EL (cell line): Measurements from ENCODE around the gene TRPM3.
"Not testable (repeated sequence)": the region's sequence is repeated elsewhere in the genome, so short reads cannot be mapped to it uniquely, and the experiment has no call there.

Experiments
- DNase-seq: peaks from one replicate; pipeline ENCODE4 v3.0.0-alpha.2; 2016

TRPM3 gene

GRCh38 chr9:70988551-70988950, 132.9 kb downstream of the TRPM3 start:
- peak; percentile 23 for DNase-seq

- DNase-seq, result peak; percentile 61
These were observed 133.4 kb downstream of the TRPM3 start for GRCh38 chr9:70987986-70988385.

- DNase-seq, result no peak
These were observed 134.4 kb downstream of the TRPM3 start for GRCh38 chr9:70986984-70987383.

- no peak for DNase-seq
These were observed 137.6 kb downstream of the TRPM3 start for GRCh38 chr9:70983723-70984295.

GRCh38 chr9:70981312-70981711, 140.1 kb downstream of the TRPM3 start:
- DNase-seq, result no peak

- no peak for DNase-seq
These were observed 141.5 kb downstream of the TRPM3 start for GRCh38 chr9:70979966-70980365.

GRCh38 chr9:70978085-70978484, 143.3 kb downstream of the TRPM3 start:
- DNase-seq, result no peak

- DNase-seq, result no peak
These were observed 145.6 kb downstream of the TRPM3 start for GRCh38 chr9:70975821-70976220.

- DNase-seq, result no peak
These were observed 149.7 kb downstream of the TRPM3 start for GRCh38 chr9:70971723-70972122.

- not testable (repeated sequence) for DNase-seq
These were observed 155.0 kb downstream of the TRPM3 start for GRCh38 chr9:70966380-70966779.

- DNase-seq, result no peak
These were observed 156.6 kb downstream of the TRPM3 start for GRCh38 chr9:70964861-70965260.

GRCh38 chr9:70963554-70963953, 157.9 kb downstream of the TRPM3 start:
- no peak for DNase-seq

GRCh38 chr9:70962761-70963440, 158.5 kb downstream of the TRPM3 start:
- peak; percentile 55 for DNase-seq

- DNase-seq, result no peak
These were observed 162.1 kb downstream of the TRPM3 start for GRCh38 chr9:70959366-70959765.

GRCh38 chr9:70954596-70955143, 166.8 kb downstream of the TRPM3 start:
- peak; percentile 37 for DNase-seq

- DNase-seq, result peak; percentile 98
These were observed 167.3 kb downstream of the TRPM3 start for GRCh38 chr9:70954126-70954525.

GRCh38 chr9:70951749-70952727, 169.4 kb downstream of the TRPM3 start:
- peak; percentile 45 for DNase-seq

GRCh38 chr9:70950270-70950669, 171.2 kb downstream of the TRPM3 start:
- DNase-seq, result no peak

GRCh38 chr9:70949239-70949638, 172.2 kb downstream of the TRPM3 start:
- DNase-seq, result no peak

- DNase-seq, result no peak
These were observed 172.7 kb downstream of the TRPM3 start for GRCh38 chr9:70948744-70949143.

- DNase-seq, result no peak
These were observed 173.9 kb downstream of the TRPM3 start for GRCh38 chr9:70947511-70947910.

GRCh38 chr9:70947086-70947485, 174.3 kb downstream of the TRPM3 start:
- DNase-seq, result peak; percentile 27

- DNase-seq, result no peak
These were observed 176.1 kb downstream of the TRPM3 start for GRCh38 chr9:70945301-70945700.
